ENCODE data around the gene MYDGF. TPM values are rescaled to one million over a fixed set of nuclear protein-coding genes. Genes with fewer than 3 reads are reported as not detected.

Gene MYDGF
- total and polyA plus RNA-seq, 4 donors: 85.1 to 222 (median 144) TPM

DNA sequence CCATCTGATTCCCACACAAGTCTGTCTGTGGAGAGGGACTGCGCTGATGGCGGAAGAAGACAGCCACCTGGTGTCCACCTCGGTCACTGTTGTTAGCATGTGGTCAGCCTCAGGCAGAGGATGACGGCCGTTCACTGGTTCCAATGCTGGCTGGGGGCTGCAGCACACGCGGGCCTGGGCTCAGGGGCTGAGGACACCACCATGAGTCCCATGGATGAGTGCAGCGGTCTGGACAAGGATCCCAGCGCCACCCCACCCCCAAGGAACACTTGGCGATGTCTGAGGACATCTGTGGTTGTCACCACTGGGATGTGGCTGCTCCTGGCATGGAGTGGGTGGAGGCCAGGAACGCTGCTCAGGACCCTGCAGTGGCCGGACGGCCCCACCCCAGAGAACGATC lies 42.6 kb upstream of the MYDGF start:
- peak overlapping the region; percentile 85 to 89 for H3K27ac ChIP-seq (ENCODE audit: low read depth in 1 of 2, low read length in 2 of 2)
- H3K4me1 ChIP-seq (ENCODE audit: control insufficient read depth in 4 of 4, insufficient read depth in 4 of 4, low read length in 3 of 4): peaks cover 35 to 93% (median 75%) of the 10 kb centered on the region in 4 donors

DNA sequence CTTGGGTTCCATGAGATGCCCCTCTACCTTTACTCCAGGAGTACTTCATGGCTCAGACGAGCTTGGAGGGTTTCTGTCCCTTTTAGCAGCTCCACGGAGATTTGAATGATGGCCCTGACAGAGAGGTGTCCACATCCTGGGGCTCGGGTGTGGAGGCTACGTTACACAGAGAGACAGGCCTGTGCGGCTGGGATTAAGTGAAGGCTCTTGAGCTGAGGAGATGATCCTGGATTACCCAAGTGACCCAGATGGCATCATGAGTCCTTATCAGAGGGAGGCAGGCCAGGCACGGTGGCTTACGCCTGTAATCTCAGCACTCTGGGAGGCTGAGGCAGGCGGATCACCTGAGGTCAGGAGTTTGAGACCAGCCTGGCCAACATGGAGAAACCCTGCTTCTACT lies 41.1 kb upstream of the MYDGF start:
- peak overlapping the region; percentile 95 to 96 for H3K27ac ChIP-seq (ENCODE audit: low read depth in 1 of 2, low read length in 2 of 2)
- H3K9ac ChIP-seq (ENCODE audit: low read depth in 1 of 2, low read length in 2 of 2): peak overlapping the region in 1 of 2 donors; percentile 22
- DNase-seq (ENCODE audit: low spot score): no peak
- H3K4me1 ChIP-seq (ENCODE audit: control insufficient read depth in 4 of 4, insufficient read depth in 4 of 4, low read length in 3 of 4): peaks cover 38 to 93% (median 75%) of the 10 kb centered on the region in 4 donors
- H3K36me3 ChIP-seq (ENCODE audit: control insufficient read depth in 4 of 4, insufficient read depth in 3 of 4, low read depth in 1 of 4, low read length in 3 of 4): peaks cover 10 to 14% (median 13%) of the 10 kb centered on the region in 4 donors
- TF ChIP-seq HNF4A (conservative IDR thresholded peaks at IDR 0.05) (no peak), GABPA (IDR thresholded peaks at IDR 0.05 in 1 of 2, conservative IDR thresholded peaks at IDR 0.05 in 1 of 2) (no peak), NR2F2 (IDR thresholded peaks at IDR 0.05) (no peak), EGR1 (IDR thresholded peaks at IDR 0.05; ENCODE audit: low read depth in 2 of 2) (no peak), SP1 (IDR thresholded peaks at IDR 0.05) (no peak), YY1 (IDR thresholded peaks at IDR 0.05) (no peak), TAF1 (conservative IDR thresholded peaks at IDR 0.05) (no peak), RAD21 (IDR thresholded peaks at IDR 0.05) (no peak)
- TF ChIP-seq, protein P1, sequence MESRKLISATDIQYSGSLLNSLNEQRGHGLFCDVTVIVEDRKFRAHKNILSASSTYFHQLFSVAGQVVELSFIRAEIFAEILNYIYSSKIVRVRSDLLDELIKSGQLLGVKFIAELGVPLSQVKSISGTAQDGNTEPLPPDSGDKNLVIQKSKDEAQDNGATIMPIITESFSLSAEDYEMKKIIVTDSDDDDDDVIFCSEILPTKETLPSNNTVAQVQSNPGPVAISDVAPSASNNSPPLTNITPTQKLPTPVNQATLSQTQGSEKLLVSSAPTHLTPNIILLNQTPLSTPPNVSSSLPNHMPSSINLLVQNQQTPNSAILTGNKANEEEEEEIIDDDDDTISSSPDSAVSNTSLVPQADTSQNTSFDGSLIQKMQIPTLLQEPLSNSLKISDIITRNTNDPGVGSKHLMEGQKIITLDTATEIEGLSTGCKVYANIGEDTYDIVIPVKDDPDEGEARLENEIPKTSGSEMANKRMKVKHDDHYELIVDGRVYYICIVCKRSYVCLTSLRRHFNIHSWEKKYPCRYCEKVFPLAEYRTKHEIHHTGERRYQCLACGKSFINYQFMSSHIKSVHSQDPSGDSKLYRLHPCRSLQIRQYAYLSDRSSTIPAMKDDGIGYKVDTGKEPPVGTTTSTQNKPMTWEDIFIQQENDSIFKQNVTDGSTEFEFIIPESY (IDR thresholded peaks at IDR 0.05): no peak
- TF ChIP-seq, protein P2, sequence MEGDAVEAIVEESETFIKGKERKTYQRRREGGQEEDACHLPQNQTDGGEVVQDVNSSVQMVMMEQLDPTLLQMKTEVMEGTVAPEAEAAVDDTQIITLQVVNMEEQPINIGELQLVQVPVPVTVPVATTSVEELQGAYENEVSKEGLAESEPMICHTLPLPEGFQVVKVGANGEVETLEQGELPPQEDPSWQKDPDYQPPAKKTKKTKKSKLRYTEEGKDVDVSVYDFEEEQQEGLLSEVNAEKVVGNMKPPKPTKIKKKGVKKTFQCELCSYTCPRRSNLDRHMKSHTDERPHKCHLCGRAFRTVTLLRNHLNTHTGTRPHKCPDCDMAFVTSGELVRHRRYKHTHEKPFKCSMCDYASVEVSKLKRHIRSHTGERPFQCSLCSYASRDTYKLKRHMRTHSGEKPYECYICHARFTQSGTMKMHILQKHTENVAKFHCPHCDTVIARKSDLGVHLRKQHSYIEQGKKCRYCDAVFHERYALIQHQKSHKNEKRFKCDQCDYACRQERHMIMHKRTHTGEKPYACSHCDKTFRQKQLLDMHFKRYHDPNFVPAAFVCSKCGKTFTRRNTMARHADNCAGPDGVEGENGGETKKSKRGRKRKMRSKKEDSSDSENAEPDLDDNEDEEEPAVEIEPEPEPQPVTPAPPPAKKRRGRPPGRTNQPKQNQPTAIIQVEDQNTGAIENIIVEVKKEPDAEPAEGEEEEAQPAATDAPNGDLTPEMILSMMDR (IDR thresholded peaks at IDR 0.05; ENCODE audit: low read depth, low read length, missing input control): no peak
- H3K27me3 ChIP-seq (ENCODE audit: control insufficient read depth in 4 of 4, insufficient read depth in 4 of 4, low read length in 3 of 4): no peaks in the 10 kb centered on the region
- no peaks in the 10 kb centered on the region for H3K9me3 ChIP-seq (ENCODE audit: control insufficient read depth in 4 of 4, low read length in 3 of 4)
- H3K4me3 ChIP-seq (ENCODE audit: low read depth in 1 of 3, low read length in 3 of 3): no peak overlapping the region
- 85% methylated on average over 8 of the region's 8 CpGs for WGBS

More for the DNA sequence above, 42.6 kb upstream of the MYDGF start:
- peaks cover 11 to 18% (median 14%) of the 10 kb centered on the region in 4 donors for H3K36me3 ChIP-seq (ENCODE audit: control insufficient read depth in 4 of 4, insufficient read depth in 3 of 4, low read depth in 1 of 4, low read length in 3 of 4)
- H3K4me3 ChIP-seq (ENCODE audit: low read depth in 1 of 3, low read length in 3 of 3): no peak overlapping the region
- WGBS: 79% methylated on average over 14 of the region's 14 CpGs
- no peaks in the 10 kb centered on the region for H3K27me3 ChIP-seq (ENCODE audit: control insufficient read depth in 4 of 4, insufficient read depth in 4 of 4, low read length in 3 of 4)
- no peak for DNase-seq (ENCODE audit: low spot score)
- peak overlapping the region in 1 of 2 donors; percentile 17 for H3K9ac ChIP-seq (ENCODE audit: low read depth in 1 of 2, low read length in 2 of 2)
- TF ChIP-seq YY1 (IDR thresholded peaks at IDR 0.05) (no peak), HNF4G (IDR thresholded peaks at IDR 0.05) (no peak), JUND (IDR thresholded peaks at IDR 0.05) (no peak), RAD21 (IDR thresholded peaks at IDR 0.05) (peak; percentile 20 to 29)
- TF ChIP-seq, protein P3, sequence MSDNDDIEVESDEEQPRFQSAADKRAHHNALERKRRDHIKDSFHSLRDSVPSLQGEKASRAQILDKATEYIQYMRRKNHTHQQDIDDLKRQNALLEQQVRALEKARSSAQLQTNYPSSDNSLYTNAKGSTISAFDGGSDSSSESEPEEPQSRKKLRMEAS (IDR thresholded peaks at IDR 0.05): no peak
- TF ChIP-seq, protein P2 (IDR thresholded peaks at IDR 0.05; ENCODE audit: low read depth, low read length, missing input control): no peak
- no peaks in the 10 kb centered on the region for H3K9me3 ChIP-seq (ENCODE audit: control insufficient read depth in 4 of 4, low read length in 3 of 4)

Measured in liver (tissue), 9 donors.